Uterus (tissue), 4 donors: ENCODE results near the gene TNFRSF4. TPM values are rescaled to one million over a fixed set of nuclear protein-coding genes. Genes with fewer than 3 reads are reported as not detected.

Experiments used
- DNase-seq, 2 donors: peaks; one replicate each; pipeline ENCODE4 v3.0.0-alpha.2; 2019 to 2020
- H3K27ac ChIP-seq, 2 donors: fragments of 200-600 bp; sonication (generic); 1 replicate in 1 of 2; 2 replicates in 1 of 2; pipeline ENCODE4 v1.5.1; 2016 to 2018
- H3K27me3 ChIP-seq, 2 donors: fragments of 200-600 bp; sonication (generic); one replicate each; pipeline ENCODE4 v1.5.1; 2018 to 2019; ENCODE audit warnings: control low read depth in 1 of 2
- H3K36me3 ChIP-seq, 2 donors: fragments of 200-600 bp; sonication (generic); one replicate each; pipeline ENCODE4 v1.5.1; 2019; ENCODE audit warnings: control low read depth in 1 of 2
- H3K4me1 ChIP-seq, 2 donors: fragments of 200-600 bp; sonication (generic); one replicate each; pipeline ENCODE4 v1.5.1; 2018 to 2019; ENCODE audit warnings: control low read depth in 1 of 2
- H3K4me3 ChIP-seq, 2 donors: fragments of 200-600 bp; sonication (generic); 1 replicate in 1 of 2; 2 replicates in 1 of 2; pipeline ENCODE4 v1.5.1; 2018 to 2019; ENCODE audit warnings: mild to moderate bottlenecking in 1 of 2
- H3K9me3 ChIP-seq, 2 donors: fragments of 200-600 bp; sonication (generic); one replicate each; pipeline ENCODE4 v1.5.1; 2019; ENCODE audit warnings: control low read depth in 1 of 2
- CTCF ChIP-seq, 4 experiments: fragments of 200-600 bp in 2 of 4; fragments of 450-650 bp in 2 of 4; sonication (generic) in 2 of 4; IDR thresholded peaks; one replicate each; pipeline ENCODE4 v1.5.1; 2016 to 2019; ENCODE audit warnings: antibody characterized with exemption in 4 of 4, mild to moderate bottlenecking in 2 of 4, moderate library complexity in 1 of 4
- POLR2A ChIP-seq, 2 donors: fragments of 450-650 bp; IDR thresholded peaks; one replicate each; pipeline ENCODE4 v1.6.1; 2016; ENCODE audit warnings: antibody characterized with exemption in 2 of 2, mild to moderate bottlenecking in 1 of 2, moderate library complexity in 1 of 2
- intact Hi-C: fragments of 100-400 bp; cut with DNase I; formaldehyde crosslinking; loops from one replicate; pipeline ENCODE4 v1.15.1; 2023; ENCODE audit warnings: low total_unique reads
- total RNA-seq, 4 donors: library from RNA; depleted of rRNA in 3 of 4; stranded (reverse); fragments of >200 nt in 3 of 4; gene quantifications; one replicate each; pipeline versions ENCODE4 v1.1.0 to v1.2.4, GENCODE V29; 2014 to 2023
- donor health status: DM: yes; HTN: yes; CAD: no.

Gene TNFRSF4
- total RNA-seq, 4 donors from 2014 or later: 1.3 to 1.5 TPM; not detected in 2

- Histone ChIP-seq H3K36me3 (no peaks in the 10 kb centered on the region), H3K9me3 (no peaks in the 10 kb centered on the region), H3K27me3 (no peaks in the 10 kb centered on the region), H3K4me3 (no peak overlapping the region), H3K27ac (no peak overlapping the region), H3K4me1 (peaks cover 0 to 15% of the 10 kb centered on the region in 2 donors)
- no peak for DNase-seq
- intact Hi-C loops: no loop called here
- no peak for TF ChIP-seq POLR2A (IDR thresholded peaks at IDR 0.05)
- no peak for TF ChIP-seq CTCF (IDR thresholded peaks at IDR 0.05)
Measured at GRCh38 chr1:1226566-1227362, 12.8 kb upstream of the TNFRSF4 start.

GRCh38 chr1:1225913-1226312 is 12.0 kb upstream of the TNFRSF4 start:
- TF ChIP-seq CTCF (IDR thresholded peaks at IDR 0.05) (no peak), POLR2A (IDR thresholded peaks at IDR 0.05) (no peak)
- H3K4me1 ChIP-seq: peaks cover 0 to 15% of the 10 kb centered on the region in 2 donors
- no peaks in the 10 kb centered on the region for H3K36me3 ChIP-seq

GRCh38 chr1:1225238-1225845 is 11.4 kb upstream of the TNFRSF4 start:
- no peaks in the 10 kb centered on the region for H3K27me3 ChIP-seq
- H3K36me3 ChIP-seq: no peaks in the 10 kb centered on the region
- intact Hi-C loops: no loop called here
- H3K9me3 ChIP-seq: no peaks in the 10 kb centered on the region
- TF ChIP-seq CTCF (IDR thresholded peaks at IDR 0.05) (no peak), POLR2A (IDR thresholded peaks at IDR 0.05) (no peak)
- no peak for DNase-seq
- H3K4me1 ChIP-seq: peaks cover 0 to 11% of the 10 kb centered on the region in 2 donors
- no peak overlapping the region for H3K27ac ChIP-seq
- H3K4me3 ChIP-seq: no peak overlapping the region

More at GRCh38 chr1:1225913-1226312, 12.0 kb upstream of the TNFRSF4 start:
- intact Hi-C loops: no loop called here
- no peak overlapping the region for H3K4me3 ChIP-seq
- DNase-seq: no peak
- no peaks in the 10 kb centered on the region for H3K27me3 ChIP-seq
- H3K27ac ChIP-seq: no peak overlapping the region
- no peaks in the 10 kb centered on the region for H3K9me3 ChIP-seq

GRCh38 chr1:1223891-1224290 is 9.9 kb upstream of the TNFRSF4 start:
- no peaks in the 10 kb centered on the region for H3K4me1 ChIP-seq
- no peaks in the 10 kb centered on the region for H3K9me3 ChIP-seq
- no peaks in the 10 kb centered on the region for H3K36me3 ChIP-seq
- DNase-seq: no peak
- intact Hi-C loops: no loop called here
- H3K27me3 ChIP-seq: no peaks in the 10 kb centered on the region
- TF ChIP-seq POLR2A (IDR thresholded peaks at IDR 0.05) (no peak), CTCF (IDR thresholded peaks at IDR 0.05) (no peak)
- no peak overlapping the region for H3K4me3 ChIP-seq
- H3K27ac ChIP-seq: no peak overlapping the region

GRCh38 chr1:1223321-1223720 is 9.4 kb upstream of the TNFRSF4 start:
- no peak for DNase-seq
- Histone ChIP-seq H3K4me1 (no peaks in the 10 kb centered on the region), H3K9me3 (no peaks in the 10 kb centered on the region), H3K27ac (no peak overlapping the region), H3K4me3 (no peak overlapping the region), H3K36me3 (no peaks in the 10 kb centered on the region), H3K27me3 (no peaks in the 10 kb centered on the region)
- TF ChIP-seq CTCF (IDR thresholded peaks at IDR 0.05) (no peak), POLR2A (IDR thresholded peaks at IDR 0.05) (no peak)
- intact Hi-C loops: no loop called here
